ENCODE measurements around the gene LY6G6D. TPM values are rescaled to one million over a fixed set of nuclear protein-coding genes. Genes with fewer than 3 reads are reported as not detected.

LY6G6D gene
- total and polyA plus RNA-seq, 4 donors = not detected

DNA sequence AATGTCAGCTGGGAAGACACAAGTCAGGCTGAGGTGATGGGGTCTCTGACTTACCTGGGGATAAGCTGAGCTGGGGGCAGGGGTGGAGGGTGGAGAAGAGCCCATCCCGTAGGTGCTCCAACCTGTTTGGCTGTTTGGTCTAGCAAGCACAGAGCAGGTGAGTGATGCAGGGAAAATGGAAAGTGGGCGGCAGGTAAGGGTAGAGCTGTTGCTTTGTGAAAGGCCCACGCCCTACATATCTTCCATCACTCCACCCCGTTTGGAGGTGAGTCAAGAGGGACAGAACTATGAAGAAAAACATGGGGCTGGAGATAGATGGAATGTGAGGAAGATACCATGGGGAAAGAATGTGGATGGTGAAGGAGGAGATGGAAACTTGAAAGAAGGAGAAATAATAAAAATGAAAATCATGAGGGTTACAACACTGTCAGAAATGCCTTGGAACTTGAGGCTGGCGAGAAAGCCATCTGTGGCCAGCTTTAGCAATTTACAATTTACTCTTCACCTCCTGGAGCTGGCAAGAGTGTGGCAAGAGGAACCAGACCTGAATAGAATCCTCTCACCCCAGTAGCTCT, 5.1 kb downstream of the LY6G6D start:
- Histone ChIP-seq H3K4me1 (ENCODE audit: control insufficient read depth in 4 of 4, insufficient read depth in 4 of 4, low read length in 3 of 4) (no peaks in the 10 kb centered on the region), H3K36me3 (ENCODE audit: control insufficient read depth in 4 of 4, insufficient read depth in 3 of 4, low read depth in 1 of 4, low read length in 3 of 4) (no peaks in the 10 kb centered on the region), H3K27me3 (ENCODE audit: control insufficient read depth in 4 of 4, insufficient read depth in 4 of 4, low read length in 3 of 4) (no peaks in the 10 kb centered on the region), H3K9ac (ENCODE audit: low read depth in 1 of 2, low read length in 2 of 2) (no peak overlapping the region), H3K9me3 (ENCODE audit: control insufficient read depth in 4 of 4, low read length in 3 of 4) (no peaks in the 10 kb centered on the region), H3K27ac (ENCODE audit: low read depth in 1 of 2, low read length in 2 of 2) (no peak overlapping the region), H3K4me3 (ENCODE audit: low read depth in 1 of 3, low read length in 3 of 3) (no peak overlapping the region)
- WGBS = 91% methylated on average over 5 of the region's 5 CpGs
- DNase-seq (ENCODE audit: low spot score) = no peak
- no peak for TF ChIP-seq HNF4A (conservative IDR thresholded peaks at IDR 0.05)
- no peak for TF ChIP-seq EGR1 (IDR thresholded peaks at IDR 0.05; ENCODE audit: low read depth in 2 of 2)
- TF ChIP-seq FOXA1 (IDR thresholded peaks at IDR 0.05) = no peak
- TF ChIP-seq, protein P1, sequence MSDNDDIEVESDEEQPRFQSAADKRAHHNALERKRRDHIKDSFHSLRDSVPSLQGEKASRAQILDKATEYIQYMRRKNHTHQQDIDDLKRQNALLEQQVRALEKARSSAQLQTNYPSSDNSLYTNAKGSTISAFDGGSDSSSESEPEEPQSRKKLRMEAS (IDR thresholded peaks at IDR 0.05) = no peak
- TF ChIP-seq, protein P2, sequence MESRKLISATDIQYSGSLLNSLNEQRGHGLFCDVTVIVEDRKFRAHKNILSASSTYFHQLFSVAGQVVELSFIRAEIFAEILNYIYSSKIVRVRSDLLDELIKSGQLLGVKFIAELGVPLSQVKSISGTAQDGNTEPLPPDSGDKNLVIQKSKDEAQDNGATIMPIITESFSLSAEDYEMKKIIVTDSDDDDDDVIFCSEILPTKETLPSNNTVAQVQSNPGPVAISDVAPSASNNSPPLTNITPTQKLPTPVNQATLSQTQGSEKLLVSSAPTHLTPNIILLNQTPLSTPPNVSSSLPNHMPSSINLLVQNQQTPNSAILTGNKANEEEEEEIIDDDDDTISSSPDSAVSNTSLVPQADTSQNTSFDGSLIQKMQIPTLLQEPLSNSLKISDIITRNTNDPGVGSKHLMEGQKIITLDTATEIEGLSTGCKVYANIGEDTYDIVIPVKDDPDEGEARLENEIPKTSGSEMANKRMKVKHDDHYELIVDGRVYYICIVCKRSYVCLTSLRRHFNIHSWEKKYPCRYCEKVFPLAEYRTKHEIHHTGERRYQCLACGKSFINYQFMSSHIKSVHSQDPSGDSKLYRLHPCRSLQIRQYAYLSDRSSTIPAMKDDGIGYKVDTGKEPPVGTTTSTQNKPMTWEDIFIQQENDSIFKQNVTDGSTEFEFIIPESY (IDR thresholded peaks at IDR 0.05) = no peak
- TF ChIP-seq YY1 (IDR thresholded peaks at IDR 0.05) = no peak
- TF ChIP-seq, protein P3, sequence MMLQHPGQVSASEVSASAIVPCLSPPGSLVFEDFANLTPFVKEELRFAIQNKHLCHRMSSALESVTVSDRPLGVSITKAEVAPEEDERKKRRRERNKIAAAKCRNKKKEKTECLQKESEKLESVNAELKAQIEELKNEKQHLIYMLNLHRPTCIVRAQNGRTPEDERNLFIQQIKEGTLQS (IDR thresholded peaks at IDR 0.05) = no peak

DNA sequence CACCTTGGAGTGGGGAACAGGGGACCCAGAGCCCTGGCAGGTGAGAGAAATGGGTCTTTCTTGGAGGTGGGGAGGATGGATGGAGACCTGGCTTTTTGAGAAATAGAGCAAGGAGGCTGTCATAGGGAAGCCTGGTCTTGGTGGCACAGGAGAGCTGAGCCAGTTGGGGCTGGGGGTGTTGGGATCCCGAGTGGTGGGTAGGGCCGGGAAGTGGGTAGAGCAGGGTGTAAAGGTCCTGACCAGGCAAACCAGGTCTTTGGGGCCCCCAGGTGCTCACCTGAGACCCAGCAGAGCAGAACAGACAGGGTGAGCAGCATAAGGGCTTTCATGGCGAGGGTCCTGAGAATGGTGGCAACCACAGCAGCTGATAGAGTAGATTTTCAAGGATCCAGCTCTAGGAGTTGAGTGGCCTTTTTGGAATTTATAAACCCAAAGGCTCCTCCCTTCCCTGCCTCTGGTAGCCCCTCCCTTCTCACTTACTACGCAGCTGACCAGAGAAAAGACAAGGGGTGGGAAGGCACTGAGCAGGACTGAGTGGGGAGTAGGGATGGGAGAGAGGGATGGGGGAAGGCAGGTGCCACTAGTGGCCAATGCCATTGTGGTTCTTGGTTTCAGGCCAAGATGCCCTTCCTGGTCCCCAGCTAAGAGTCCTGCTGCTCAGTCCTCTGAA, 6.3 kb downstream of the LY6G6D start, which contains the start of gene LY6G6C:
Gene LY6G6C (minus strand): TSS at position 396 of the 670 bp plus-strand sequence. CDS start 67 bp downstream, at position 329.
- no peak within 1 kb of the TSS for H3K27ac ChIP-seq (ENCODE audit: low read depth in 1 of 2, low read length in 2 of 2)
- no peaks in the 10 kb centered on the region for H3K9me3 ChIP-seq (ENCODE audit: control insufficient read depth in 4 of 4, low read length in 3 of 4)
- no peaks in the 10 kb centered on the region for H3K4me1 ChIP-seq (ENCODE audit: control insufficient read depth in 4 of 4, insufficient read depth in 4 of 4, low read length in 3 of 4)
- no peak for TF ChIP-seq HNF4G (IDR thresholded peaks at IDR 0.05)
- no peak for TF ChIP-seq NR2F2 (IDR thresholded peaks at IDR 0.05)
- TF ChIP-seq TAF1 (conservative IDR thresholded peaks at IDR 0.05) = no peak
- TF ChIP-seq, protein P2 (IDR thresholded peaks at IDR 0.05) = no peak
- no peak for TF ChIP-seq RAD21 (IDR thresholded peaks at IDR 0.05)
- TF ChIP-seq, protein P4, sequence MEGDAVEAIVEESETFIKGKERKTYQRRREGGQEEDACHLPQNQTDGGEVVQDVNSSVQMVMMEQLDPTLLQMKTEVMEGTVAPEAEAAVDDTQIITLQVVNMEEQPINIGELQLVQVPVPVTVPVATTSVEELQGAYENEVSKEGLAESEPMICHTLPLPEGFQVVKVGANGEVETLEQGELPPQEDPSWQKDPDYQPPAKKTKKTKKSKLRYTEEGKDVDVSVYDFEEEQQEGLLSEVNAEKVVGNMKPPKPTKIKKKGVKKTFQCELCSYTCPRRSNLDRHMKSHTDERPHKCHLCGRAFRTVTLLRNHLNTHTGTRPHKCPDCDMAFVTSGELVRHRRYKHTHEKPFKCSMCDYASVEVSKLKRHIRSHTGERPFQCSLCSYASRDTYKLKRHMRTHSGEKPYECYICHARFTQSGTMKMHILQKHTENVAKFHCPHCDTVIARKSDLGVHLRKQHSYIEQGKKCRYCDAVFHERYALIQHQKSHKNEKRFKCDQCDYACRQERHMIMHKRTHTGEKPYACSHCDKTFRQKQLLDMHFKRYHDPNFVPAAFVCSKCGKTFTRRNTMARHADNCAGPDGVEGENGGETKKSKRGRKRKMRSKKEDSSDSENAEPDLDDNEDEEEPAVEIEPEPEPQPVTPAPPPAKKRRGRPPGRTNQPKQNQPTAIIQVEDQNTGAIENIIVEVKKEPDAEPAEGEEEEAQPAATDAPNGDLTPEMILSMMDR (IDR thresholded peaks at IDR 0.05; ENCODE audit: low read depth, low read length, missing input control) = no peak
- DNase-seq (ENCODE audit: low spot score) = no peak
- peaks cover 0 to 5% (median 0%) of the 10 kb centered on the region in 4 donors for H3K36me3 ChIP-seq (ENCODE audit: control insufficient read depth in 4 of 4, insufficient read depth in 3 of 4, low read depth in 1 of 4, low read length in 3 of 4)
- peak within 1 kb of the TSS in 1 of 2 donors; percentile 1 for H3K9ac ChIP-seq (ENCODE audit: low read depth in 1 of 2, low read length in 2 of 2)
- 86% methylated on average over 4 of the region's 4 CpGs for WGBS
- H3K27me3 ChIP-seq (ENCODE audit: control insufficient read depth in 4 of 4, insufficient read depth in 4 of 4, low read length in 3 of 4) = no peaks in the 10 kb centered on the region
- H3K4me3 ChIP-seq (ENCODE audit: low read depth in 1 of 3, low read length in 3 of 3) = no peak within 1 kb of the TSS
